ENCODE results near the gene BABAM2. TPM values are rescaled to one million over a fixed set of nuclear protein-coding genes. Genes with fewer than 3 reads are reported as not detected.

BABAM2 gene
- total and polyA plus RNA-seq, 10 of the 15 experiments (the other 5 are each of a cell fraction or from before 2014, with no cell fraction given) = 30.7 to 59.9 (median 44.5) TPM

- no peak for TF ChIP-seq RAD21 (IDR thresholded peaks at IDR 0.05; ENCODE audit: insufficient read depth, low read depth, low read length)
- TF ChIP-seq NKRF (conservative IDR thresholded peaks at IDR 0.05) = no peak
- TF ChIP-seq BMI1 (IDR thresholded peaks at IDR 0.05; ENCODE audit: borderline replicate concordance) = no peak
- TF ChIP-seq ETV6 (conservative IDR thresholded peaks at IDR 0.05 in 1 of 2, IDR thresholded peaks at IDR 0.05 in 1 of 2; ENCODE audit: borderline replicate concordance in 1 of 2, low read depth in 1 of 2) = no peak
- no peak for TF ChIP-seq TBL1XR1 (IDR thresholded peaks at IDR 0.05; ENCODE audit: low read depth, low read length)
- no peak for TF ChIP-seq WRNIP1 (IDR thresholded peaks at IDR 0.05; ENCODE audit: borderline replicate concordance, low read depth, low read length)
- TF ChIP-seq CHD4 (IDR thresholded peaks at IDR 0.05) = no peak
- no peak for TF ChIP-seq ZSCAN29 (IDR thresholded peaks at IDR 0.05)
- TF ChIP-seq KLF5 (IDR thresholded peaks at IDR 0.05; ENCODE audit: partially characterized antibody) = no peak
- no peak for TF ChIP-seq SMARCA5 (IDR thresholded peaks at IDR 0.05)
- TF ChIP-seq ZNF274 (IDR thresholded peaks at IDR 0.05; ENCODE audit: insufficient read depth, insufficient read length) = no peak
- no peak for TF ChIP-seq RCOR1 (conservative IDR thresholded peaks at IDR 0.05; ENCODE audit: low read depth, low read length)
- no peak for TF ChIP-seq SP1 (IDR thresholded peaks at IDR 0.05; ENCODE audit: low read depth, low read length)
- no peak for TF ChIP-seq HDAC6 (IDR thresholded peaks at IDR 0.05; ENCODE audit: unreplicated experiment)
- TF ChIP-seq REST (IDR thresholded peaks at IDR 0.05; ENCODE audit: low read depth, low read length) = no peak
- TF ChIP-seq ZBTB11 (CRISPR knock-in tag; IDR thresholded peaks at IDR 0.05) = no peak
- TF ChIP-seq MEF2A (IDR thresholded peaks at IDR 0.05; ENCODE audit: insufficient read depth, low read depth, low read length) = no peak
- 61% methylated on average over 3 of the region's 3 CpGs for WGBS (ENCODE audit: insufficient coverage, insufficient replicate concordance, low lambda C conversion rate, missing lambda C conversion rate)
These were observed 337.0 kb downstream of the BABAM2 start for GRCh38 chr2:28227498-28227897.

More at GRCh38 chr2:28227498-28227897, 337.0 kb downstream of the BABAM2 start:
- Histone ChIP-seq H3K27me3 (replicated peaks in 1 of 2; ENCODE audit: control insufficient read depth in 2 of 2, insufficient read depth in 2 of 2, low read length in 1 of 2) (no peaks in the 10 kb centered on the region), H4K20me1 (ENCODE audit: control insufficient read depth, insufficient read depth) (no peaks in the 10 kb centered on the region), H2AFZ (ENCODE audit: control insufficient read depth, low read depth, low read length) (no peak overlapping the region), H3K9me3 (replicated peaks; ENCODE audit: control insufficient read depth, insufficient read depth, low read length) (no peaks in the 10 kb centered on the region), H3K9ac (ENCODE audit: control insufficient read depth, insufficient read depth, low read length) (no peak overlapping the region), H3K36me3 (ENCODE audit: control insufficient read depth in 2 of 2, insufficient read depth in 2 of 2, low read length in 1 of 2) (no peaks in the 10 kb centered on the region), H3K27ac (ENCODE audit: control insufficient read depth, insufficient read depth) (no peak overlapping the region), H3K79me2 (ENCODE audit: control insufficient read depth, insufficient read depth, low read length) (no peaks in the 10 kb centered on the region), H3K4me2 (ENCODE audit: control insufficient read depth, insufficient read depth) (no peak overlapping the region), H3K4me1 (ENCODE audit: control insufficient read depth, insufficient read depth, low read length) (no peaks in the 10 kb centered on the region), H3K4me3 (no peak overlapping the region)
- ChIA-PET POLR2A (no interaction called here), CTCF (no interaction called here), SMC1A (ENCODE audit: uncharacterized antibody, unreplicated experiment) (no interaction called here), RAD21 (ENCODE audit: unreplicated experiment) (no interaction called here)
- ATAC-seq = no peak
- BruUV-seq (replicated peaks) = no TSS peak
- no peak for FAIRE-seq
- DNase-seq (ENCODE audit: low read depth, low spot score) = no peak
- intact Hi-C loops (cut with micrococcal nuclease; ENCODE audit: unreplicated experiment) (no loop called here), in situ Hi-C loops (cut with MboI) (no loop called here)
